H9 (cell line): ENCODE measurements around the gene GALNT17. TPM values are rescaled to one million over a fixed set of nuclear protein-coding genes. Genes with fewer than 3 reads are reported as not detected.

Source experiments
- DNase-seq: peaks from one replicate; pipeline ENCODE4 v3.0.0-alpha.2; 2017
- H2AFZ ChIP-seq: one replicate; pipeline ENCODE4 v1.6.1; 2013; ENCODE audit warnings: mild to moderate bottlenecking, low read length, control low read depth, moderate library complexity
- H2AK5ac ChIP-seq: 2 replicates; pipeline ENCODE4 v1.6.1; 2013; ENCODE audit warnings: low read length, control low read depth, mixed read lengths; ENCODE audit not compliant: insufficient read length
- H2BK120ac ChIP-seq: one replicate; pipeline ENCODE4 v1.6.1; 2013; ENCODE audit warnings: low read depth, mild to moderate bottlenecking, low read length, control low read depth, inconsistent platforms; ENCODE audit not compliant: poor library complexity, severe bottlenecking
- H2BK12ac ChIP-seq: 2 replicates; pipeline ENCODE4 v1.6.1; 2013; ENCODE audit warnings: low read length, control low read depth, mixed read lengths, low read depth; ENCODE audit not compliant: insufficient read length
- H2BK15ac ChIP-seq: 2 replicates; pipeline ENCODE4 v1.6.1; 2013; ENCODE audit warnings: low read depth, low read length, control low read depth
- H2BK20ac ChIP-seq: one replicate; pipeline ENCODE4 v1.6.1; 2013; ENCODE audit warnings: low read depth, mild to moderate bottlenecking, low read length, control low read depth, inconsistent platforms; ENCODE audit not compliant: poor library complexity, severe bottlenecking
- H2BK5ac ChIP-seq: 2 replicates; pipeline ENCODE4 v1.6.1; 2013; ENCODE audit warnings: low read length, control low read depth, mixed read lengths; ENCODE audit not compliant: insufficient read length
- H3K14ac ChIP-seq: 2 replicates; pipeline ENCODE4 v1.6.1; 2013; ENCODE audit warnings: low read length, control low read depth; ENCODE audit not compliant: insufficient read depth
- H3K18ac ChIP-seq: 2 replicates; pipeline ENCODE4 v1.6.1; 2013; ENCODE audit warnings: low read depth, mild to moderate bottlenecking, mixed read lengths, low read length, control low read depth; ENCODE audit not compliant: insufficient read length
- H3K23ac ChIP-seq: 2 replicates; pipeline ENCODE4 v1.6.1; 2013; ENCODE audit warnings: low read length, control low read depth, mixed read lengths, low read depth; ENCODE audit not compliant: insufficient read length
- H3K23me2 ChIP-seq: 2 replicates; pipeline ENCODE4 v1.6.1; 2013; ENCODE audit warnings: low read depth, mild to moderate bottlenecking, mixed read lengths, low read length, control low read depth; ENCODE audit not compliant: insufficient read length, poor library complexity, severe bottlenecking
- H3K27ac ChIP-seq: 2 replicates; pipeline ENCODE4 v1.5.1; 2013; ENCODE audit warnings: low read length, control low read depth, mixed read lengths, low read depth; ENCODE audit not compliant: insufficient read length
- H3K27me3 ChIP-seq: 2 replicates; pipeline ENCODE4 v1.6.1; 2013; ENCODE audit warnings: low read length, control low read depth, inconsistent platforms; ENCODE audit not compliant: insufficient read depth
- H3K4ac ChIP-seq: 2 replicates; pipeline ENCODE4 v1.6.1; 2013; ENCODE audit warnings: low read depth, mild to moderate bottlenecking, control low read depth, inconsistent platforms, low read length, moderate library complexity
- H3K4me1 ChIP-seq: 2 replicates; pipeline ENCODE4 v1.6.1; 2013; ENCODE audit warnings: low read length, control low read depth, inconsistent platforms; ENCODE audit not compliant: insufficient read depth
- H3K4me2 ChIP-seq: 2 replicates; pipeline ENCODE4 v1.6.1; 2013; ENCODE audit warnings: low read length, control low read depth, mixed read lengths; ENCODE audit not compliant: insufficient read length, insufficient read depth
- H3K56ac ChIP-seq: 2 replicates; pipeline ENCODE4 v1.6.1; 2013; ENCODE audit warnings: low read depth, mild to moderate bottlenecking, mixed read lengths, low read length, control low read depth; ENCODE audit not compliant: insufficient read length
- H3K79me1 ChIP-seq: 2 replicates; pipeline ENCODE4 v1.6.1; 2013; ENCODE audit warnings: low read depth, mild to moderate bottlenecking, moderate library complexity, low read length, control low read depth, inconsistent platforms; ENCODE audit not compliant: insufficient read depth, poor library complexity, severe bottlenecking
- H3K79me2 ChIP-seq: 2 replicates; pipeline ENCODE4 v1.6.1; 2013; ENCODE audit warnings: low read length, control low read depth, inconsistent platforms; ENCODE audit not compliant: insufficient read depth
- H3K9ac ChIP-seq: 2 replicates; pipeline ENCODE4 v1.6.1; 2013; ENCODE audit warnings: low read length, control low read depth, mixed read lengths; ENCODE audit not compliant: insufficient read length; ENCODE audit errors: extremely low read depth
- H3K9me3 ChIP-seq: one replicate; pipeline ENCODE4 v1.6.1; 2013; ENCODE audit warnings: low read depth, low read length, inconsistent platforms; ENCODE audit not compliant: control insufficient read depth
- H3T11ph ChIP-seq: one replicate; pipeline ENCODE4 v1.6.1; 2013; ENCODE audit warnings: mild to moderate bottlenecking, low read length, control low read depth, inconsistent platforms
- H4K20me1 ChIP-seq: one replicate; pipeline ENCODE4 v1.6.1; 2013; ENCODE audit not compliant: control insufficient read depth, insufficient read length, insufficient read depth
- H4K5ac ChIP-seq: 2 replicates; pipeline ENCODE4 v1.6.1; 2013; ENCODE audit warnings: low read depth, mild to moderate bottlenecking, mixed read lengths, low read length, control low read depth; ENCODE audit not compliant: insufficient read length
- H4K8ac ChIP-seq: replicated peaks from 2 replicates; pipeline ENCODE4 v1.6.1; 2013; ENCODE audit warnings: low read length, control low read depth, mixed read lengths, low read depth; ENCODE audit not compliant: insufficient read length
- H4K91ac ChIP-seq: 2 replicates; pipeline ENCODE4 v1.6.1; 2013; ENCODE audit warnings: low read depth, mild to moderate bottlenecking, moderate library complexity, mixed read lengths, low read length, control low read depth; ENCODE audit not compliant: insufficient read length
- H3K27ac Mint-ChIP-seq, 3 experiments: 2 replicates in 2 of 3; 3 replicates in 1 of 3; pipeline ENCODE4 v1.8.0; 2020 to 2021; ENCODE audit warnings: mixed read lengths in 3 of 3, mild to moderate bottlenecking in 1 of 3, moderate library complexity in 1 of 3
- H3K27me3 Mint-ChIP-seq: 2 replicates; pipeline ENCODE4 v1.8.0; 2021; ENCODE audit warnings: low read depth, mild to moderate bottlenecking, moderate library complexity, mixed read lengths
- H3K36me3 Mint-ChIP-seq, 3 experiments: 2 replicates in 2 of 3; 3 replicates in 1 of 3; pipeline ENCODE4 v1.8.0; 2020 to 2021; ENCODE audit warnings: low read depth in 3 of 3, mixed read lengths in 3 of 3; ENCODE audit not compliant: insufficient read depth in 1 of 3
- H3K4me1 Mint-ChIP-seq, 2 experiments: 2 replicates each; pipeline ENCODE4 v1.8.0; 2020; ENCODE audit warnings: mixed read lengths in 2 of 2
- H3K4me3 Mint-ChIP-seq, 2 experiments: 2 replicates in 1 of 2; 3 replicates in 1 of 2; pipeline ENCODE4 v1.8.0; 2020 to 2021; ENCODE audit warnings: mild to moderate bottlenecking in 2 of 2, mixed read lengths in 2 of 2, moderate library complexity in 1 of 2
- H3K9me3 Mint-ChIP-seq, 2 experiments: 2 replicates in 1 of 2; 3 replicates in 1 of 2; pipeline ENCODE4 v1.8.0; 2020; ENCODE audit warnings: mild to moderate bottlenecking in 2 of 2, mixed read lengths in 2 of 2, moderate library complexity in 1 of 2
- CTCF ChIP-seq: fragments of 200-600 bp; sonication (generic); conservative IDR thresholded peaks from 3 replicates; pipeline ENCODE4 v1.8.0; 2021; ENCODE audit warnings: antibody characterized with exemption, mild to moderate bottlenecking
- WGBS: extraction: QIAGEN DNeasy Blood & Tissue Kit; methylation state at CpG from one replicate; pipeline ENCODE4 v1.1.7; 2013; ENCODE audit warnings: missing lambda C conversion rate, low lambda C conversion rate, mixed read lengths; ENCODE audit not compliant: insufficient read length; ENCODE audit errors: extremely low coverage; 5-methylcytosine and 5-hydroxymethylcytosine counted together
- total RNA-seq: library from RNA; stranded (reverse); gene quantifications from 2 replicates; pipeline ENCODE4 v1.2.1, GENCODE V29; 2021

Gene GALNT17
- total RNA-seq, 1 experiment from 2014 or later, result 43.2 TPM

DNA sequence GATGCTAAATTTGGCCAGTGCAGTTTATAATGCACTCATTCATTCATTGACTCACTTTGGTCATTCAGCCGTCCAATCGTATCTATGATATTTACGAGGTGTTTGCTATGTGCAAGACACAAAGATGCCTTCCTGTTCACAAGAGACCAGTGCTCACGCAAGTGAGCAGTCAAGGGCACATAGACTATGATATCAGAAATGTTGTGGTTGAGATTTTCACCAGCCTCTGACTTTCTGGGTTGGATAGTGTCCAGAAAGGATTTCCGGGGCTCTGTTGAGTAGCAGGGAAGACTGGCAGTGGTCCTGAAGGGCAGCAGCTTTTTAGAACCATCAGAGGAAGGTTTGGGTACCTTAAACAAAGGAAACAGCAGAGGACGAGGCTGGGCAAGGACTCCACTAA lies 191.8 kb downstream of the GALNT17 start:
- H3K9me3 ChIP-seq, result no peaks in the 10 kb centered on the region
- peaks cover 36 to 42% of the 10 kb centered on the region in 2 experiments for H3K4me1 Mint-ChIP-seq
- no peak overlapping the region for H3K56ac ChIP-seq
- H4K91ac ChIP-seq, result no peak overlapping the region
- no peak overlapping the region for H3K27ac ChIP-seq
- no peak overlapping the region for H3K4me2 ChIP-seq
- no peak overlapping the region for H3K4me3 Mint-ChIP-seq
- no peak overlapping the region for H2BK5ac ChIP-seq
- H3K79me2 ChIP-seq, result peaks cover 10% of the 10 kb centered on the region; the same call in 1 of the 2 replicates
- no peaks in the 10 kb centered on the region for H3K27me3 ChIP-seq
- H3K14ac ChIP-seq, result no peak overlapping the region
- no peaks in the 10 kb centered on the region; a peak in 1 of 5 replicates for H3K9me3 Mint-ChIP-seq
- no peak overlapping the region for H3K4ac ChIP-seq
- no peak overlapping the region for H2AFZ ChIP-seq
- peaks cover 7% of the 10 kb centered on the region; the same call in 1 of the 2 replicates for H3K4me1 ChIP-seq
- no peak overlapping the region for H2BK15ac ChIP-seq
- H2BK12ac ChIP-seq, result no peak overlapping the region
- H3K23me2 ChIP-seq, result no peaks in the 10 kb centered on the region
- peaks cover 2% of the 10 kb centered on the region for H3K79me1 ChIP-seq
- no CpG with 5 or more reads among the region's 6 CpGs for WGBS
- DNase-seq, result no peak
- no peak overlapping the region for H4K8ac ChIP-seq
- H3K9ac ChIP-seq, result no peak overlapping the region
- H3K27me3 Mint-ChIP-seq, result no peaks in the 10 kb centered on the region
- peaks cover 0 to 13% (median 4%) of the 10 kb centered on the region in 3 experiments; a peak in 4 of 7 replicates for H3K36me3 Mint-ChIP-seq
- no peak overlapping the region for H3K18ac ChIP-seq
- TF ChIP-seq CTCF, result no peak
- peak overlapping the region in 1 of 3 experiments; percentile 87; a peak in 2 of 7 replicates for H3K27ac Mint-ChIP-seq
- H4K20me1 ChIP-seq, result no peaks in the 10 kb centered on the region
- no peak overlapping the region for H2BK120ac ChIP-seq
- no peak overlapping the region for H2AK5ac ChIP-seq
- H3K23ac ChIP-seq, result no peak overlapping the region
- H4K5ac ChIP-seq, result no peak overlapping the region
- H3T11ph ChIP-seq, result no peak overlapping the region
- no peak overlapping the region for H2BK20ac ChIP-seq
